WTC11 (cell line): ENCODE results near the gene EXD3. TPM values are rescaled to one million over a fixed set of nuclear protein-coding genes. Genes with fewer than 3 reads are reported as not detected.

Experiments
- CREM ChIP-seq: sonication (generic); formaldehyde crosslinking; IDR thresholded peaks from 2 replicates; pipeline ENCODE4 v1.8.1; 2022; ENCODE audit warnings: mild to moderate bottlenecking, missing genetic modification reagents, moderate library complexity
- EMX1 ChIP-seq: fragments of 250-450 bp; sonication (Bioruptor Pico); IDR thresholded peaks from 2 replicates; pipeline ENCODE4 v1.8.0; 2021; ENCODE audit warnings: mild to moderate bottlenecking
- FOXP4 ChIP-seq: sonication (generic); formaldehyde crosslinking; IDR thresholded peaks from 2 replicates; pipeline ENCODE4 v1.8.0; 2022; ENCODE audit warnings: mild to moderate bottlenecking, missing genetic modification reagents
- GRHL2 ChIP-seq: fragments of 250-450 bp; sonication (Bioruptor Pico); IDR thresholded peaks from 2 replicates; pipeline ENCODE4 v1.8.0; 2022; ENCODE audit warnings: mild to moderate bottlenecking, moderate library complexity; ENCODE audit not compliant: insufficient replicate concordance, severe bottlenecking
- MAX ChIP-seq: sonication (generic); formaldehyde crosslinking; IDR thresholded peaks from 2 replicates; pipeline ENCODE4 v1.8.0; 2022; ENCODE audit warnings: mild to moderate bottlenecking, missing genetic modification reagents
- MYBL2 ChIP-seq: sonication (generic); formaldehyde crosslinking; IDR thresholded peaks from 2 replicates; pipeline ENCODE4 v1.8.1; 2023; ENCODE audit warnings: mild to moderate bottlenecking, moderate library complexity, missing genetic modification reagents
- NFE2L1 ChIP-seq: sonication (generic); formaldehyde crosslinking; IDR thresholded peaks from 2 replicates; pipeline ENCODE4 v1.8.1; 2023; ENCODE audit warnings: missing genetic modification reagents
- NFYB ChIP-seq: sonication (generic); formaldehyde crosslinking; conservative IDR thresholded peaks from 2 replicates; pipeline ENCODE4 v1.8.0; 2022; ENCODE audit warnings: low read depth, missing genetic modification reagents
- OVOL2 ChIP-seq: fragments of 250-450 bp; sonication (Bioruptor Pico); IDR thresholded peaks from 2 replicates; pipeline ENCODE4 v1.9.0; 2021; ENCODE audit warnings: mild to moderate bottlenecking, borderline replicate concordance
- SP1 ChIP-seq: sonication (generic); formaldehyde crosslinking; conservative IDR thresholded peaks from 2 replicates; pipeline ENCODE4 v1.8.1; 2022; ENCODE audit warnings: missing genetic modification reagents
- TCF7 ChIP-seq: sonication (generic); formaldehyde crosslinking; IDR thresholded peaks from 2 replicates; pipeline ENCODE4 v1.8.0; 2022; ENCODE audit warnings: mild to moderate bottlenecking, low read depth, missing genetic modification reagents, moderate library complexity
- TEAD4 ChIP-seq: sonication (generic); formaldehyde crosslinking; IDR thresholded peaks from 2 replicates; pipeline ENCODE4 v1.8.0; 2022; ENCODE audit warnings: mild to moderate bottlenecking, missing genetic modification reagents
- ZNF219 ChIP-seq: sonication (generic); formaldehyde crosslinking; IDR thresholded peaks from 2 replicates; pipeline ENCODE4 v1.8.0; 2023; ENCODE audit warnings: missing genetic modification reagents, mild to moderate bottlenecking, borderline replicate concordance
- ZNF232 ChIP-seq: sonication (generic); formaldehyde crosslinking; IDR thresholded peaks from 2 replicates; pipeline ENCODE4 v1.8.0; 2022; ENCODE audit warnings: mild to moderate bottlenecking, missing genetic modification reagents
- ZNF396 ChIP-seq: fragments of 250-450 bp; sonication (Bioruptor Pico); IDR thresholded peaks from 2 replicates; pipeline ENCODE4 v1.8.0; 2021; ENCODE audit warnings: mild to moderate bottlenecking, moderate library complexity, borderline replicate concordance
- ZNF416 ChIP-seq: fragments of 250-450 bp; sonication (Bioruptor Pico); IDR thresholded peaks from 2 replicates; pipeline ENCODE4 v1.9.0; 2021; ENCODE audit warnings: mild to moderate bottlenecking, inconsistent platforms
- ZNF671 ChIP-seq: fragments of 250-450 bp; sonication (Bioruptor Pico); IDR thresholded peaks from 2 replicates; pipeline ENCODE4 v1.8.0; 2021; ENCODE audit warnings: mild to moderate bottlenecking
- ZSCAN18 ChIP-seq: fragments of 250-450 bp; sonication (Bioruptor Pico); IDR thresholded peaks from 2 replicates; pipeline ENCODE4 v2.1.2; 2022; ENCODE audit warnings: mild to moderate bottlenecking, moderate library complexity
- total RNA-seq: library from RNA; stranded (reverse); gene quantifications from 3 replicates; pipeline ENCODE4 v1.2.3, GENCODE V29; 2021
- TF ChIP-seq, protein P1 (sequence below): sonication (generic); formaldehyde crosslinking; IDR thresholded peaks from 2 replicates; pipeline ENCODE4 v1.8.1; 2022; ENCODE audit warnings: mild to moderate bottlenecking, moderate library complexity, missing genetic modification reagents
- TF ChIP-seq, protein P2 (sequence below): sonication (generic); formaldehyde crosslinking; IDR thresholded peaks from 2 replicates; pipeline ENCODE4 v1.8.1; 2023; ENCODE audit warnings: mild to moderate bottlenecking, missing genetic modification reagents, borderline replicate concordance
- TF ChIP-seq, protein P3 (sequence below): fragments of 250-450 bp; sonication (Bioruptor Pico); IDR thresholded peaks from 2 replicates; pipeline ENCODE4 v1.9.0; 2021; ENCODE audit warnings: mild to moderate bottlenecking, borderline replicate concordance
- TF ChIP-seq, protein P4 (sequence below): sonication (generic); formaldehyde crosslinking; IDR thresholded peaks from 2 replicates; pipeline ENCODE4 v1.8.1; 2022; ENCODE audit warnings: low read depth, missing genetic modification reagents, borderline replicate concordance

Gene EXD3
- total RNA-seq, 1 experiment from 2014 or later = 21.2 TPM

DNA sequence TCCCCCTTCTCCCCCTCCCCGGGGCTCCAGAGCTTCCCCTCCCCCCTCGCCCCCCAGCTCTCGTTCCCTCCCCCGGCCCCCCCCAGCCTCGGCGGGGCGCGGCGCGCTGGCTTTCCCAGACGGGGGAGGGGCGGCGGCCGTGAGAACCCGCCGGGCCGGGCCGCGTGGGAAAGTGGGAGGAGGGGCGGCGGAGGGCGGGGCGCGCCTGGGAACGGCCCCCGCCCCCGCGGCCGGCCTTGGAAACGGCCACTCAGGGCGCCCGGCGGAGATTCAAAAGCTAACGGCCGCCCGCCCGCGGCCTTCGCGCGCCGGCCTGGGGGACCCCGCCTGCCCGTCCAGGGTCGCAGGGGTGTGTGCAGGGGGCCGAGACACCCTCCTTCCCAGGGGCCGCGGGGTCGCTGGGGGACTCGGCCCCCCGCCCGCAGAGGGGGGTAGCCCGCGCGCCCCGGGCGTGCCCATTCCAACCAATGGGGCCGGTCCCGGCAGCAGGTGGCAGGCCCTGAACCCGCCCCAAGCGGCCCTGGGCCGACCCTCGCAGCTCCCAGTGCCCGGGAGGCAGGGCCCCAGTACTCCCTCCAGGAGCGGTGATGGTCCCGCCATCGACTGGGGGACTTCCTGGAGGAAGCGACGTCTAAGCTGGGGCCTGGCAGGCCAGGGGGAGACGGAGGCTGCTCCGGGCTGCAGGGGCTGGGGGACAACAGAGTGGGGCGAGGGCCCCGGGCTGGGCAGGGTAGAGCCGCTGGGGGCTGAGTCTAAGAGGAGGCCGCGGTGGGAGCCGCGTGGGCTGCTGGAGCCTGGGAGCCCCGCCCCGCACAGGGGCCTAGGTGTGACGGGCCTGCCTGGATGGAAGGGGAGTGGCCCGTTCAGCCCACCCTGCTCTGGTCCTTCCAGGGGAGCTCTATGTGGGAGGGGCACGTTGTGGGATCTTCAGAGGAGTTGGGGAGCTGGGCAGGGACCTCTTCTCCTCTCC, 106.7 kb downstream of the EXD3 start (continued):
- TF ChIP-seq SP1 (CRISPR knock-in tag) (peak; percentile 58), MYBL2 (CRISPR knock-in tag) (peak; percentile 99), TEAD4 (CRISPR knock-in tag) (no peak), ZNF219 (CRISPR knock-in tag) (no peak), ZNF671 (CRISPR knock-in tag) (no peak), TCF7 (CRISPR knock-in tag) (no peak), ZNF232 (CRISPR knock-in tag) (peak; percentile 50; the same call in 1 of the 2 replicates), NFE2L1 (CRISPR knock-in tag) (no peak), ZNF416 (no peak), ZNF396 (CRISPR knock-in tag) (no peak), EMX1 (no peak), OVOL2 (CRISPR knock-in tag) (no peak), GRHL2 (CRISPR knock-in tag) (no peak), FOXP4 (CRISPR knock-in tag) (no peak), CREM (no peak), MAX (CRISPR knock-in tag) (peak; percentile 73), ZSCAN18 (CRISPR knock-in tag) (no peak), NFYB (CRISPR knock-in tag) (peak; percentile 31; the same call in 1 of the 2 replicates)
- TF ChIP-seq, protein P1, sequence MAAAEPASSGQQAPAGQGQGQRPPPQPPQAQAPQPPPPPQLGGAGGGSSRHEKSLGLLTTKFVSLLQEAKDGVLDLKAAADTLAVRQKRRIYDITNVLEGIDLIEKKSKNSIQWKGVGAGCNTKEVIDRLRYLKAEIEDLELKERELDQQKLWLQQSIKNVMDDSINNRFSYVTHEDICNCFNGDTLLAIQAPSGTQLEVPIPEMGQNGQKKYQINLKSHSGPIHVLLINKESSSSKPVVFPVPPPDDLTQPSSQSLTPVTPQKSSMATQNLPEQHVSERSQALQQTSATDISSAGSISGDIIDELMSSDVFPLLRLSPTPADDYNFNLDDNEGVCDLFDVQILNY (CRISPR knock-in tag) = 0 out of 2 replicates have a peak, but pooled peaks have one; percentile 19
- TF ChIP-seq, protein P2, sequence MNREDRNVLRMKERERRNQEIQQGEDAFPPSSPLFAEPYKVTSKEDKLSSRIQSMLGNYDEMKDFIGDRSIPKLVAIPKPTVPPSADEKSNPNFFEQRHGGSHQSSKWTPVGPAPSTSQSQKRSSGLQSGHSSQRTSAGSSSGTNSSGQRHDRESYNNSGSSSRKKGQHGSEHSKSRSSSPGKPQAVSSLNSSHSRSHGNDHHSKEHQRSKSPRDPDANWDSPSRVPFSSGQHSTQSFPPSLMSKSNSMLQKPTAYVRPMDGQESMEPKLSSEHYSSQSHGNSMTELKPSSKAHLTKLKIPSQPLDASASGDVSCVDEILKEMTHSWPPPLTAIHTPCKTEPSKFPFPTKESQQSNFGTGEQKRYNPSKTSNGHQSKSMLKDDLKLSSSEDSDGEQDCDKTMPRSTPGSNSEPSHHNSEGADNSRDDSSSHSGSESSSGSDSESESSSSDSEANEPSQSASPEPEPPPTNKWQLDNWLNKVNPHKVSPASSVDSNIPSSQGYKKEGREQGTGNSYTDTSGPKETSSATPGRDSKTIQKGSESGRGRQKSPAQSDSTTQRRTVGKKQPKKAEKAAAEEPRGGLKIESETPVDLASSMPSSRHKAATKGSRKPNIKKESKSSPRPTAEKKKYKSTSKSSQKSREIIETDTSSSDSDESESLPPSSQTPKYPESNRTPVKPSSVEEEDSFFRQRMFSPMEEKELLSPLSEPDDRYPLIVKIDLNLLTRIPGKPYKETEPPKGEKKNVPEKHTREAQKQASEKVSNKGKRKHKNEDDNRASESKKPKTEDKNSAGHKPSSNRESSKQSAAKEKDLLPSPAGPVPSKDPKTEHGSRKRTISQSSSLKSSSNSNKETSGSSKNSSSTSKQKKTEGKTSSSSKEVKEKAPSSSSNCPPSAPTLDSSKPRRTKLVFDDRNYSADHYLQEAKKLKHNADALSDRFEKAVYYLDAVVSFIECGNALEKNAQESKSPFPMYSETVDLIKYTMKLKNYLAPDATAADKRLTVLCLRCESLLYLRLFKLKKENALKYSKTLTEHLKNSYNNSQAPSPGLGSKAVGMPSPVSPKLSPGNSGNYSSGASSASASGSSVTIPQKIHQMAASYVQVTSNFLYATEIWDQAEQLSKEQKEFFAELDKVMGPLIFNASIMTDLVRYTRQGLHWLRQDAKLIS (CRISPR knock-in tag) = no peak
- TF ChIP-seq, protein P3, sequence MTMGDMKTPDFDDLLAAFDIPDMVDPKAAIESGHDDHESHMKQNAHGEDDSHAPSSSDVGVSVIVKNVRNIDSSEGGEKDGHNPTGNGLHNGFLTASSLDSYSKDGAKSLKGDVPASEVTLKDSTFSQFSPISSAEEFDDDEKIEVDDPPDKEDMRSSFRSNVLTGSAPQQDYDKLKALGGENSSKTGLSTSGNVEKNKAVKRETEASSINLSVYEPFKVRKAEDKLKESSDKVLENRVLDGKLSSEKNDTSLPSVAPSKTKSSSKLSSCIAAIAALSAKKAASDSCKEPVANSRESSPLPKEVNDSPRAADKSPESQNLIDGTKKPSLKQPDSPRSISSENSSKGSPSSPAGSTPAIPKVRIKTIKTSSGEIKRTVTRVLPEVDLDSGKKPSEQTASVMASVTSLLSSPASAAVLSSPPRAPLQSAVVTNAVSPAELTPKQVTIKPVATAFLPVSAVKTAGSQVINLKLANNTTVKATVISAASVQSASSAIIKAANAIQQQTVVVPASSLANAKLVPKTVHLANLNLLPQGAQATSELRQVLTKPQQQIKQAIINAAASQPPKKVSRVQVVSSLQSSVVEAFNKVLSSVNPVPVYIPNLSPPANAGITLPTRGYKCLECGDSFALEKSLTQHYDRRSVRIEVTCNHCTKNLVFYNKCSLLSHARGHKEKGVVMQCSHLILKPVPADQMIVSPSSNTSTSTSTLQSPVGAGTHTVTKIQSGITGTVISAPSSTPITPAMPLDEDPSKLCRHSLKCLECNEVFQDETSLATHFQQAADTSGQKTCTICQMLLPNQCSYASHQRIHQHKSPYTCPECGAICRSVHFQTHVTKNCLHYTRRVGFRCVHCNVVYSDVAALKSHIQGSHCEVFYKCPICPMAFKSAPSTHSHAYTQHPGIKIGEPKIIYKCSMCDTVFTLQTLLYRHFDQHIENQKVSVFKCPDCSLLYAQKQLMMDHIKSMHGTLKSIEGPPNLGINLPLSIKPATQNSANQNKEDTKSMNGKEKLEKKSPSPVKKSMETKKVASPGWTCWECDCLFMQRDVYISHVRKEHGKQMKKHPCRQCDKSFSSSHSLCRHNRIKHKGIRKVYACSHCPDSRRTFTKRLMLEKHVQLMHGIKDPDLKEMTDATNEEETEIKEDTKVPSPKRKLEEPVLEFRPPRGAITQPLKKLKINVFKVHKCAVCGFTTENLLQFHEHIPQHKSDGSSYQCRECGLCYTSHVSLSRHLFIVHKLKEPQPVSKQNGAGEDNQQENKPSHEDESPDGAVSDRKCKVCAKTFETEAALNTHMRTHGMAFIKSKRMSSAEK (CRISPR knock-in tag) = no peak
- TF ChIP-seq, protein P4, sequence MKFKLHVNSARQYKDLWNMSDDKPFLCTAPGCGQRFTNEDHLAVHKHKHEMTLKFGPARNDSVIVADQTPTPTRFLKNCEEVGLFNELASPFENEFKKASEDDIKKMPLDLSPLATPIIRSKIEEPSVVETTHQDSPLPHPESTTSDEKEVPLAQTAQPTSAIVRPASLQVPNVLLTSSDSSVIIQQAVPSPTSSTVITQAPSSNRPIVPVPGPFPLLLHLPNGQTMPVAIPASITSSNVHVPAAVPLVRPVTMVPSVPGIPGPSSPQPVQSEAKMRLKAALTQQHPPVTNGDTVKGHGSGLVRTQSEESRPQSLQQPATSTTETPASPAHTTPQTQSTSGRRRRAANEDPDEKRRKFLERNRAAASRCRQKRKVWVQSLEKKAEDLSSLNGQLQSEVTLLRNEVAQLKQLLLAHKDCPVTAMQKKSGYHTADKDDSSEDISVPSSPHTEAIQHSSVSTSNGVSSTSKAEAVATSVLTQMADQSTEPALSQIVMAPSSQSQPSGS (CRISPR knock-in tag) = no peak
